ENCODE data around the gene RTN4RL1.

GRCh38 chr17:2050300-2051060, 25.3 kb upstream of the RTN4RL1 start:
- TF ChIP-seq POLR2A (IDR thresholded peaks at IDR 0.05) = peak in 1 of 3 donors; percentile 11
- TF ChIP-seq, protein P1, sequence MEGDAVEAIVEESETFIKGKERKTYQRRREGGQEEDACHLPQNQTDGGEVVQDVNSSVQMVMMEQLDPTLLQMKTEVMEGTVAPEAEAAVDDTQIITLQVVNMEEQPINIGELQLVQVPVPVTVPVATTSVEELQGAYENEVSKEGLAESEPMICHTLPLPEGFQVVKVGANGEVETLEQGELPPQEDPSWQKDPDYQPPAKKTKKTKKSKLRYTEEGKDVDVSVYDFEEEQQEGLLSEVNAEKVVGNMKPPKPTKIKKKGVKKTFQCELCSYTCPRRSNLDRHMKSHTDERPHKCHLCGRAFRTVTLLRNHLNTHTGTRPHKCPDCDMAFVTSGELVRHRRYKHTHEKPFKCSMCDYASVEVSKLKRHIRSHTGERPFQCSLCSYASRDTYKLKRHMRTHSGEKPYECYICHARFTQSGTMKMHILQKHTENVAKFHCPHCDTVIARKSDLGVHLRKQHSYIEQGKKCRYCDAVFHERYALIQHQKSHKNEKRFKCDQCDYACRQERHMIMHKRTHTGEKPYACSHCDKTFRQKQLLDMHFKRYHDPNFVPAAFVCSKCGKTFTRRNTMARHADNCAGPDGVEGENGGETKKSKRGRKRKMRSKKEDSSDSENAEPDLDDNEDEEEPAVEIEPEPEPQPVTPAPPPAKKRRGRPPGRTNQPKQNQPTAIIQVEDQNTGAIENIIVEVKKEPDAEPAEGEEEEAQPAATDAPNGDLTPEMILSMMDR (IDR thresholded peaks at IDR 0.05) = no peak
